Neural cell (in vitro differentiated cells): ENCODE measurements around the gene MAPK1.
"Not testable (repeated sequence)": the region's sequence is repeated elsewhere in the genome, so short reads cannot be mapped to it uniquely, and the experiment has no call there.

Source experiments
- EP300 ChIP-seq: fragments of 450-650 bp; conservative IDR thresholded peaks from 2 replicates; pipeline ENCODE4 v1.6.1; 2014; ENCODE audit warnings: antibody characterized with exemption, mild to moderate bottlenecking, moderate library complexity; ENCODE audit not compliant: poor library complexity, severe bottlenecking
- EZH2 ChIP-seq: fragments of 200-600, 300-800 bp; shearing (Covaris generic), sonication (generic); IDR thresholded peaks from 2 replicates; pipeline ENCODE4 v1.6.1; 2014; ENCODE audit warnings: antibody characterized with exemption, low read length, borderline replicate concordance, mild to moderate bottlenecking; ENCODE audit not compliant: insufficient read depth, poor library complexity, severe bottlenecking
- POLR2AphosphoS5 ChIP-seq: IDR thresholded peaks from 2 replicates; pipeline ENCODE4 v1.6.1; 2012
- RAD21 ChIP-seq: fragments of 450-650 bp; conservative IDR thresholded peaks from 2 replicates; pipeline ENCODE4 v1.6.1; 2014; ENCODE audit warnings: antibody characterized with exemption, mild to moderate bottlenecking, moderate library complexity
- TAF1 ChIP-seq: IDR thresholded peaks from 2 replicates; pipeline ENCODE4 v1.6.1; 2012; ENCODE audit warnings: low read depth
- TF ChIP-seq, protein P1 (sequence below): fragments of 450-650 bp; IDR thresholded peaks from 2 replicates; pipeline ENCODE4 v1.5.1; 2014; ENCODE audit warnings: antibody characterized with exemption, mild to moderate bottlenecking, moderate library complexity; ENCODE audit not compliant: poor library complexity, severe bottlenecking
- TF ChIP-seq, protein P2 (sequence below): IDR thresholded peaks from 2 replicates; pipeline ENCODE4 v1.6.1; 2012; ENCODE audit warnings: borderline replicate concordance

DNA sequence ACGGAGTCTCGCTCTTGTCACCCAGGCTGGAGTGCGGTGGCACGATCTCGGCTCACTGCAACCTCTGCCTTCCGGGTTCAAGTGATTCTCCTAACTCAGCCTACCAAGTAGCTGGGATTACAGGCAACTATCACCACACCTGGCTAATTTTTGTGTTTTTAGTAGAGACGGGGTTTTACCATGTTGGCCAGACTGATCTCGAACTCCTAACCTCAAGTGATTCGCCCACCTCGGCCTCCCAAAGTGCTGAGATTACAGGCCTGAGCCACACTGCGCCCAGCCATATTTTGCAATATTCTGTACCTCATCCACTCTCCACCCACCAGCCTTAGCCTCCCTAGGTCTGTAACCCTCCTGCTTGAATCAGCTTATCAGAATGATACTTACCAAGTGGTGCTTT lies 37.8 kb upstream of the MAPK1 start:
- not testable (repeated sequence) for TF ChIP-seq POLR2AphosphoS5, TAF1, RAD21, EP300, EZH2
- TF ChIP-seq, protein P1, sequence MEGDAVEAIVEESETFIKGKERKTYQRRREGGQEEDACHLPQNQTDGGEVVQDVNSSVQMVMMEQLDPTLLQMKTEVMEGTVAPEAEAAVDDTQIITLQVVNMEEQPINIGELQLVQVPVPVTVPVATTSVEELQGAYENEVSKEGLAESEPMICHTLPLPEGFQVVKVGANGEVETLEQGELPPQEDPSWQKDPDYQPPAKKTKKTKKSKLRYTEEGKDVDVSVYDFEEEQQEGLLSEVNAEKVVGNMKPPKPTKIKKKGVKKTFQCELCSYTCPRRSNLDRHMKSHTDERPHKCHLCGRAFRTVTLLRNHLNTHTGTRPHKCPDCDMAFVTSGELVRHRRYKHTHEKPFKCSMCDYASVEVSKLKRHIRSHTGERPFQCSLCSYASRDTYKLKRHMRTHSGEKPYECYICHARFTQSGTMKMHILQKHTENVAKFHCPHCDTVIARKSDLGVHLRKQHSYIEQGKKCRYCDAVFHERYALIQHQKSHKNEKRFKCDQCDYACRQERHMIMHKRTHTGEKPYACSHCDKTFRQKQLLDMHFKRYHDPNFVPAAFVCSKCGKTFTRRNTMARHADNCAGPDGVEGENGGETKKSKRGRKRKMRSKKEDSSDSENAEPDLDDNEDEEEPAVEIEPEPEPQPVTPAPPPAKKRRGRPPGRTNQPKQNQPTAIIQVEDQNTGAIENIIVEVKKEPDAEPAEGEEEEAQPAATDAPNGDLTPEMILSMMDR = not testable (repeated sequence)
- TF ChIP-seq, protein P2, sequence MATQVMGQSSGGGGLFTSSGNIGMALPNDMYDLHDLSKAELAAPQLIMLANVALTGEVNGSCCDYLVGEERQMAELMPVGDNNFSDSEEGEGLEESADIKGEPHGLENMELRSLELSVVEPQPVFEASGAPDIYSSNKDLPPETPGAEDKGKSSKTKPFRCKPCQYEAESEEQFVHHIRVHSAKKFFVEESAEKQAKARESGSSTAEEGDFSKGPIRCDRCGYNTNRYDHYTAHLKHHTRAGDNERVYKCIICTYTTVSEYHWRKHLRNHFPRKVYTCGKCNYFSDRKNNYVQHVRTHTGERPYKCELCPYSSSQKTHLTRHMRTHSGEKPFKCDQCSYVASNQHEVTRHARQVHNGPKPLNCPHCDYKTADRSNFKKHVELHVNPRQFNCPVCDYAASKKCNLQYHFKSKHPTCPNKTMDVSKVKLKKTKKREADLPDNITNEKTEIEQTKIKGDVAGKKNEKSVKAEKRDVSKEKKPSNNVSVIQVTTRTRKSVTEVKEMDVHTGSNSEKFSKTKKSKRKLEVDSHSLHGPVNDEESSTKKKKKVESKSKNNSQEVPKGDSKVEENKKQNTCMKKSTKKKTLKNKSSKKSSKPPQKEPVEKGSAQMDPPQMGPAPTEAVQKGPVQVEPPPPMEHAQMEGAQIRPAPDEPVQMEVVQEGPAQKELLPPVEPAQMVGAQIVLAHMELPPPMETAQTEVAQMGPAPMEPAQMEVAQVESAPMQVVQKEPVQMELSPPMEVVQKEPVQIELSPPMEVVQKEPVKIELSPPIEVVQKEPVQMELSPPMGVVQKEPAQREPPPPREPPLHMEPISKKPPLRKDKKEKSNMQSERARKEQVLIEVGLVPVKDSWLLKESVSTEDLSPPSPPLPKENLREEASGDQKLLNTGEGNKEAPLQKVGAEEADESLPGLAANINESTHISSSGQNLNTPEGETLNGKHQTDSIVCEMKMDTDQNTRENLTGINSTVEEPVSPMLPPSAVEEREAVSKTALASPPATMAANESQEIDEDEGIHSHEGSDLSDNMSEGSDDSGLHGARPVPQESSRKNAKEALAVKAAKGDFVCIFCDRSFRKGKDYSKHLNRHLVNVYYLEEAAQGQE = not testable (repeated sequence)
